CD4-positive, alpha-beta T cell treated with Interleukin-10 for 1 hour (primary cell): ENCODE measurements around the gene KAT2A.

Experiments
- DNase-seq: peaks from one replicate; pipeline ENCODE4 v3.0.0-alpha.2; 2020

KAT2A gene

DNA sequence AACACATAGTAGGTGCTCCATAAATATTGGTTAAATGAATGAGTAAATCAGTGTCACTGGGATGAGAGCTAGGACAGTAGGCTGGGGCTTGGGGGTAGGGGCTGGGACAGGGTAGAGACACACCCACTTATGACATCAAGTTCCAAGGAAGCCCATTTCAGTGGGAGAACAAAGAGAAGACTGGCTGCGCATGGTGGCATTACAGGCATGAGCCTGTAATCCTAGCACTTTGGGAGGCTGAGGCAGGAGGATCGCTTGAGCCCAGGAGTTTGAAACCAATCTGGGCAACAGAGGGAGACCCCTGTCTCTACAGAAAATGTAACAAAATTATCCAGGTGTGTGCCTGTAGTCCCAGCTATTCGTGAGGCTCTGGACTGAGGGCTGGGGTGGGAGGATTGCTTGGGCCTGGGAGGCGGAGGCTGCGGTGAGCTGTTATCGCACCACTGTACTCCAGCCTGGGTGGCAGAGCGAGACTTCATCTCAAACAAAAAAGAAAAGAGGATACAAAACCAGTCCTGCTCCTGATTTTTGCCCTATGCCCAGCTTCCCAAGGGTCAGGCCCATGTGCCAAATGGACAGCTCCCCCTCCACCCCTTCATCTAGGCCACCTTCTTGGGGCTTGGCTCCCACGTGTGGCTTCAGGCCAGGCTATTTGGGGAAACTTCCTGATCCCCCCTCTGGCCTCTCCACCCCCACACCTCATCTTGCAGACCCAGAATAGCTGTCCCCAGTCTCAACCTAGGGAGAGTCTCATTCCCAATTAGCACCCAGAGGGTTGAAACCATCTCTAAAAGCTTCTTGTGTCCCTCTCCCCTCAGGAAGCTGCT lies 30.0 kb downstream of the KAT2A start:
- no peak for DNase-seq

DNA sequence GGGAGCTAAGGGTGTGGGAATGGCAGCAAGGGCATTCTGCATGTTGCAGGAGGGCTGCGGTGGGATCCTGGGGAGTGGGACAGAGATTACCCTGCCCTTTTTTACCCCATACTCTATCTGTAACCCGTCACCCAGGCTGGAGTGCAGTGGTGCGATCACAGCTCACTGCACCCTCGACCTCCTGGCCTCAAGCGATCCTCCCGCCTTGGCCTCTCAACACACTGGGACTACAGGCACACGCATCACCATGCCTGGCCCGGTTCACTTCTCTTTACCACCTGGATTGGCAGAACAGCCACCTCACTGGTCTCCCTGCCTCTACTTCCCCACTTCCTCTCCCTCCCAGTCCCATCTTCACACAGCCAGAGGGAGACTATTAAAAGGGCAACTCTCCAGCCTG lies 32.4 kb downstream of the KAT2A start:
- DNase-seq: no peak

DNA sequence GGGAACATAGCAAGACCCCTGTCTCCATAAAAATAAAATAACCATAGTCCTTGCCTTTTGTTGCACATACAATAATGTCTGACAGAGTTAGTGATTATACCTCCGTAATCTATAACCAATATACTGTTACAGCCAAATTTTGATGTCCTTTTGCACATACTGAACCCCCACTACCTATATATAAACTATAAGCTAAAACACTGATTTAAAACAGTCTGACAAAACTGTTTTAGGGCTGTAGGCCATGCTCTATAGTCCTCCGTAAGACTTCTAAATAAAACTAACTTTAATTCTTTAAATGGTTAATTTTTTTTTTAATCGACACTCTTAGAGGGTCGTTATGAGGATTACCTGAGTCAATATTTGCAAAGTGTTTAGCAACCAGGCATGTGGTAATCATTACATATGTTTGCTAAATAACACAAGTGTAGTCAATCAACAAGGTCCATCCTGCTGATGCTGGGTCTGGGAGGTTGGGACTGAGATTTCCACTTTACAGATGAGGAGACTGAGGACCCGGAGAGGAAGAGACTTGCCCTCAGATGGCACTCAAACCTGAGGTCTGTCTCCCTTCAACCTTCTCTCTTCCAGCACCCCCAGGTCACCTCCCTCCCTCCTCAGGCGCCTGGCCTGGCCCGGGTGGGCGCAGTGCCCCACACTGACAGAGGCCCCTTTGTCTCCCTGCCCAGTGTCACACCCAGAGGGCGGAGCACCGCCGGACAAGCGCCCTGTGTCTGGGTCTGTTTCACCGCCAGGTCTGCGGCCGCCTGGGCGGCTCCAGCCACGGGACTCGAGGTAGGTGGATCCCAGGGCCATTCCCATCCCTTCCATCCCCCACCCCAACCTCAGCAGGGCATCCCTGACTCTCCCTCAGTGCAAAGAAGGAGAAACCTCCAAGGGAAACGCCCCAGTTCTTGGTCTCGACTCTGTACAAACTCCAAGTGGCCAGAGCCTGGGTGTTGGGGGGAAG lies 33.1 kb downstream of the KAT2A start:
- DNase-seq: no peak

DNA sequence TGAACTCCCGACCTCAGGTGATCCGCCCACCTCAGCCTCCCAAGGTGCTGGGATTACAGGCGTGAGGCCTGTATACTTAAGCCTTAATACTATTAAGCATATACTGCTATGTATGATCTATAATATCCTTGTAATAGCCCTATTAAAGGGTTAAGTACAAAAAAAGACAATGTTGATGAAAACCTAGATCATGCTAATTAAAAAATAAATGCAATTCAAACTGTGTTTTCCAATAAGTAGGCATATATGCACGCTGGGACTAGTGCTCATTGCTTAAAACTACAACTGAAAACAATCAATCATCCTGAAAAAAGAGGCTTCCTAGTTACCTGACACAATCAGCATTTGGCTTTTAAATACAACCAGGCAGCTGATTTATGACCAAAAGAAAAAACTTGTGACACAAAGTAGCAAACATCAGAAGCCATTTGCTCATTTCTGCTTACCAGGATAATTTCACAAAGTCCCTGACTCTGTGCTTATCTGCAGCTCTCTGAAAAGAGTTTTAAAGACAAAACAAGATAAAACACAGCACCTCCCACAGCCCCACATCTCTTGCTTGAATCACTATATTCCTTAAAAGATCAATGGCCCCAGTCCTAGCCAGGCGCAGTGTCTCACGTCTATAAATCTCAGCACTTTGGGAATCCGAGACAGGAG lies 34.0 kb downstream of the KAT2A start:
- no peak for DNase-seq

DNA sequence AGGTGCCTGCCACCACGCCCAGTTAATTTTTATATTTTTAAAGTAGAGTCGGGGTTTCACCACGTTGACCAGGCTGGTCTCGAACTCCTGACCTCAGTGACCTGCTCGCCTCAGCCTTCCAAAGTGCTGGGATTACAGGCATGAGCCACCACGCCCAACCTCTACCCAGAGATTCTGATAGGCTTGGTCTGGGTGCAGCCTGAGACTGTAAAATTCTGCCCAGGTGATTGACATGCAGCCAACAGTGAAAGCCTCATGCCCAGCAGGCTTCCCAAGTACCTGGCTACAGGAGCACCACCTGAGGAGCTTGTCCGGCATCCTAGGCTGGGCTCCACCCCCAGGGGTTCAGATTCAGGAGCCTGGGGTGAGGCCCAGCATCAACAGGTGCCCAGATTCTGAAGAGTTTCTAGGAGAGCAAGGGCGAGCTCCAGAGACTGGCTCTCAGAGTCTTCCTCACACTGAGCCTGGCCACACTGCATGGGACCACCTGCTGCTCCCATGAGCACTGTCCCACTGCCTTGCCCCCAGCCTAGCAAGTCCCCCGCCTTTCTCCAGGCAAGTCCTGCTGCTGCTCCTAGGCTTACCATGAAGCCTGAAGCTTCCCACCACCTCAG lies 39.5 kb downstream of the KAT2A start:
- no peak for DNase-seq

DNA sequence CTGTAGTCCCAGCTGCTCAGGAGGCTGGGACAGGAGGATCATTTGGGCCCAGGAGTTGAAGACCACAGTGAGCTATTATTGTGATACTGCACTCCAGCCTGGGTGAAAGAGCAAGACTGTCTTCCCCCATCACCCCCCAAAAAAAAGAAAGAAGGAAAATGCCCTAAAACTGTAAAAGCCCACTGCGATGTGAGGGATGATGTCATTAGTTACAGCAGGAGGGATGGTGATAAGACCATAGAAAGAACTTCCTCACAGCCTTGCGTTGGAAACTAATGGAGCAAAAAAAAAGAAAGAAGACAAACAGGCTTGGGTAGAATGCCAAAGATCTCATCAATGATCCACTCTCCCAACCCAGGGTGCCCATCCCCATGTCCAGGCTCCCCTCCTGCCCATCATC lies 41.6 kb downstream of the KAT2A start:
- DNase-seq: no peak

DNA sequence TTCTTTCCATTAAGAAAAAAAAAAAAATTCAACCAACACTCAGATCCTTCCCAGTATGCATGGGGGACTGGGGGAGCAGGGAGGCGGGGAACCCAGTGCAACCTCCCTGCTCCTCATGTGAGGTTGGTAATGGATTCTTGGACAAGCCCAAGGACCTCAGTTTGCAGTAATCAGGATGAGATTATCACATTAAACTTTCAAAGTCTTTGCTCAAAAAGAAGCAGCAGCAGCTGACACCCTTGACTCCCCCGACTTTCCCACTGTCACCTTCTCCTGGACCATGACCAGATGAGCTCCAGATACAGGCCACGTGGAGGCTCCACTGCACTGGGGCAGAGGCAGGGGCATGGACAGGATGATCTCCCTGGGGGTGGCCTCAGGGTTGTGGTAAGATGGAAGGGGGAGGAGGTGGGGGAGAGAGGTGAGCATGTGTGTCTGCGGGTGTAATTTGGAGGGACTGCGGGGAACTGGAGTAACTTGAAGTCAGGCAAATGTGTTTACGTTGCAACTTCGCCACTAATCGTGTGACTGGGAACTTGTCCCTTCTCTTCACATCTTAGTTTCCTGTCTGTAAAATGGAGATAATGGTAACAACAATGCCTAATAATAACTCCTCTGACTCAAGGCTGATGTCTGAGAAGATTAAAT lies 42.6 kb downstream of the KAT2A start:
- no peak for DNase-seq

DNA sequence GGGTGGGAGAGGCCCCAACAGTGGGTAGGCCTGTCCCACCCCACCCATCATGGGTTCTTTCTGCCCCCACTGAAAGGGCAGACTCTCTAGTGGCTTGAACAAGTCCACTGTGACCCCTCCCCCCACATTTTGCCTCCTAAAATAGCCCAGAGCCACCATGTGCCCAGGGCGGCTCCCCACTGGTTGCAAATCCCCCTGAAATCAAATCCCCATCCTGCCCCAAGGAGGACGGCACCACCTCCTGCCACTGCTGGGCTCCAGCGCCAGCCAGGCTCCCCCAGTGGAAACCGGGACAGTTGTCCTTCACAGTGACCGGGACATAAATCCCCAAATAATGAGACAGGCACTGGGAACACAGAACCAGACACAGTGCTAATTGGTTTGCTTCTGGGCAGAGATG lies 43.4 kb downstream of the KAT2A start:
- DNase-seq: no peak

DNA sequence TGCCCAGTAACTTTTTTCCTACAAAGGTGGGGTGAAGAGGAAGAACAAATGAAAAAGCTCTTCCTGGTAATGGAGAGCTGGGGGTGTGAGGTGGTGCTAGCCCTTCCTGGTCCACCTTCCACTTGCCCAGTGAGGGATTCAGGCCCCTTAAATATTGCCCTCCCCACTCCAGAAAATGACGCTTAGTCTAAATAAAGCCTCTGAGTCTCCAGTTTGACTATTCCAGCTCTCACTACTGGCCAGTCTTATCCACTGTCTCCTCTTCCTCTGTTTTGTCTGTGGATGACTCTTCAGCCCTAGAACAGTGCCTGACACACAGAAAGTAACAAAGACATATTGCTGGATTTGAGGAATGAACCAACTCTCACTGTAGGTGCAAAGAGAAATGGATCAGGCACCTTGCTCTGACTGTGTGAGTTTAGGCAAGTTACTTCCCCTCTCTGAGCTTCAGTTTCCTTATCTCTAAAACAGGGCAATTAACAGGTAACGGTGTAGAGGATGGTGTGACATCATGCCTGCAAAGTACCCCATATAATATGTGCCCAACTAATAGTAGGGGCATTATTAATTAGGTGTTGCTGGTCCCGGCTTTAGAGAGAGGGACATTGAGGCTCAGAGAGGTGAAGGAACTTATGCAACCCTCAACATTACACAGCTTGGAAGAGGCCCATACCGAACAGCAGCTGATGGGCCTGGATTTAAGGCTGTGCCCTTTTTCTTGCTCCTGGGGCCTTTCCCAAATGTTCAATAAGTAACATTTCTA lies 44.2 kb downstream of the KAT2A start:
- no peak for DNase-seq

DNA sequence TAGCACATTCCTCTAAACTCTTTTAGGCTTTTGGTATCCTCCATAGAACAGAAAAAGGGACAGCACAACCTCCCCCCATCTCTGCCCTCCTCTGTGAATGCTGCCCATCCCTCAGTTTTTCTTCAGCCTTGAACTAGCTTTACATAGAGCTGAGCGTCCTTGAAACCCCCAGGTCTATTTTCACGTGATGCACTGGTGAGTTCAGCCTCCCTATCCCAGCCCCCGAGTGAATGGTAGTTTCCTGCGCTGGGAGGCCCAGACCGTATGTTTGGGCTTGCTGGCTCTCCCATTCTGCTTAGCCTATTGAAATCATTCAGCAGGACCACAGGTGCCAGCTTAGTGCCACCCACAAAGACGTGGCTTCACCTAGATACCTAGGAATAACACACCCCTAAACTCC lies 45.4 kb downstream of the KAT2A start:
- no peak for DNase-seq

DNA sequence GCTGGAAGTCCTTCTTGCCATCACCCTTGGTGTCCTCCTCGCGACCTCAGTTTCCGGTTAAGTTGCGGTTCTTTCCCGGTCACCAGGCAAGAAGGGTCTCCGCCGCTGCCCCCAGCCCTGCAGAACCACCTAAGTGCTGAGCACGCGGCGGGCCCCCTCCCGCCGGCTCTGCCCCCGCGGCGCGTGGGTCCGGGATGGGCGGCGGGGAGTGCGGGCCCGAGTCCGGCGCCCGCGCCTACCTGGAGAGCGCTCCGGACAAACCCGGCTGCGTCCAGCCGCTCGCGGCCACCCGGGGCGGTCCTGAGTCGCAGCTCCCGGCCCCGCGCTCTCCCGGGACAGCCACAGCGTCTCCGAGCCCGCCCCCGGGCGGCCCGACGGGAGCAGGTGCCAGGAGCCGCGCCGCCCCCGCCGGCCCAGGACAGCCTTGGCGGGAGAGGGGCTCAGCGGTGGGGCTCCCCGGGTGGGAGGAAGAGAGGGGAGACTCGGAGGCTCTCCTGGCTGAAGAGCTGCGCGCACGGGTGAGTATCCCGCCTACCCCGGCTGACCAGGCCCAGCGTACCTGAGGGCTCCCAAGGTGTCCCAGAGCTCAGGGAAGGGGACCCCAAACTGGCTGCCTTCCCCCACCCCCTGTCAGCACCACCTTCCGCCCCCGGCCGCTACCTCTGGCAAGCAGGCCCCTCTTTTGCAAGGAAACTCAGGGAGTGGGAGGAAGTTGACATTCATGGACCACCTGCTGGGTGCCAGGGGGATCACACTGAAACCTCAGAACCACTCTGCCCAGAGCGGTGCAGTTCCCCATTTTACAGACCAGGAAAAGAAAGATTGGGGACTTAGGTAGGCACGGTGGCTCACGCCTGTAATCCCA lies 48.6 kb downstream of the KAT2A start:
- DNase-seq: no peak

DNA sequence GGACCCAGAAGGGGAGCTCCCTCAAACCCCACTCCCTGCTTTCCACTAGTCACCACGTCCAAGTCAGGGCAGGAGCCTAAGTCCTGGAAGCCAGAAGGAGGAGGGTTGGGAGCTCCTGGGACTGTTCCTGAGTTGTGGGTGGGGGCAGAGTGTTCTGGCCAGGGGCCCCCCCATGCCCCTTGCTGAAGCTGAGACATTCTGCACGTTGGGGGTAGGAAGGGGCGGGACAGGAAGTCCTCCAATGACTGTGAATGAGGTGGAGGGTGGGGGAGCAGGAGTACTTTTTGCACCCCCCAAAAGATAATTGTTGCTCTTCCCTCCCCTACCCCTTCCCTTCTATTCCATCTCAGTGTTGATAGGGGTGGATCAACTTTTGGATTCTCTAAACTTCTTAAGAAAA lies 49.4 kb downstream of the KAT2A start:
- no peak for DNase-seq

DNA sequence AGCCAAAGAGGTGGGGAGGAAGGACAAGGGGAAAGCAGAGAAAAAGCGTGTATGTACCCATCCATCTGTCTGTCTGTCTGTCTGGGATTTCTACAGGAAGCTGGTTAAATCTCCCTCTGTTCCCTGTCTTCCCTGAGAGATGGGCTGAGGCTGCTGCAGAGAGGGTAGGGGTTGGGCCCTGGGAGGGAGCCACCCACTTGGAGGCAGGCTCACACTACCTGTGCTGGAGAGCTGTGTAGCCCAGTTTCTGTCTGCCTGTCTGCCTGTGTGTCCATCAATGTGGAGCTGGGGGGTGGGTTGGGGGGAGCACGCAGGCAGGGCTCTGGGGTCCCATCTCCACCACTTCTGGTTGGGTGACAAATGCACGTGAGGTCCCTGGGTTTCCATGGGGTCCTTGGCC lies 52.2 kb downstream of the KAT2A start:
- DNase-seq: no peak

DNA sequence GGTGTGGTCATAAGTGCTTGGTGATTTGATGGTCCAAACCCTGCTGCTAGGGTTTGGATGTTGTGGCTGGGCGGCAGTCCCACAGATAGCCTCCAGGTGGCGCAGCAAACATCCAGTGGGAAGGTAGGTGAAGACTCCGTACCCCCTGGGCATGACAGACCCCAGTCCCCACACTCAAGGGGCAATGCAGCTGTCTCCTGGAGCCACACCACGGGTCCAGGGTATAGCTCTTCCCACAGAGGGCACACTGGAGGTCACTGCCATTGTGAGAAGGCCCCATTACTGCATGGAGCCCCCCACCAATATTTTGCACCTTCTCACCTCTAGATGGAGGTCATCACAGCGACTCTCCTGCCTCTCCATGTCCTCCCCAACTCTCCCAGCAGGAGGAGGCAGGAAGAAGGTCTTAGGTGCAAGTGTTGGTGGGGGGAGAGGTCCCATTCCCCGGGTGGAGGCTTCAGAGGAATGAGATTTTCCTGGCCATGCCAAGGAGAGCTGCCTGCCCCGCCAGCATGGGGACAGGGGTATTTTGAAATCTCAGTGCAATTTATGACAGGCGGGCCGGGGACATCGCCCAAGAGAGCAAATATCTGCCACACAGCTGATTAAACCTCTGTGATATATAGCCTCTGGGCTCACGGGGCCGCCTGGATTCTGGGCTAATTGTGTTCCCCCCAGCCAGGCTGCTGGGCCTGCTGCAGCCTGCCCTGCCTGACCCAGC lies 53.6 kb downstream of the KAT2A start:
- peak; percentile 76 for DNase-seq

DNA sequence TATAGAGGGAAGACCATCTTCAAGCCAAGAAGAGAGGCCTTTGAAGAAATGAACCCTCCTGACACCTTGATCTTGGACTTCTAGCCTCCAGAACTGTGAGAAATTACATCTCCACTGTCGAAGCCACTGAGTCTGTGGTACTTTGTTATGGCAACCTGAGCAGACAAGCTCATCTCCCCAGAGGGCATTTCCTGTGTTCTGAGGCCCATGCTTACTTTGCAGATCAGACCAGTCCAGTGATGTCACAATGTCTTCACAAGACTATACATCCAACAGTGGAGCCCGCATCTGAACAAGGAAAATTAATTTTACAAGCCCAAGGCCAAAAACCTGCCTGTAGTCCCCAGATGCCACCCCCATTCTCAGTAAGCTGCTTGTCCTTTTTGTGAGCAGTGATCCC lies 56.0 kb downstream of the KAT2A start:
- no peak for DNase-seq
